ENCODE data around the gene ZBTB39.
"Not testable (repeated sequence)": the region's sequence is repeated elsewhere in the genome, so short reads cannot be mapped to it uniquely, and the experiment has no call there.

Gene ZBTB39, protein sequence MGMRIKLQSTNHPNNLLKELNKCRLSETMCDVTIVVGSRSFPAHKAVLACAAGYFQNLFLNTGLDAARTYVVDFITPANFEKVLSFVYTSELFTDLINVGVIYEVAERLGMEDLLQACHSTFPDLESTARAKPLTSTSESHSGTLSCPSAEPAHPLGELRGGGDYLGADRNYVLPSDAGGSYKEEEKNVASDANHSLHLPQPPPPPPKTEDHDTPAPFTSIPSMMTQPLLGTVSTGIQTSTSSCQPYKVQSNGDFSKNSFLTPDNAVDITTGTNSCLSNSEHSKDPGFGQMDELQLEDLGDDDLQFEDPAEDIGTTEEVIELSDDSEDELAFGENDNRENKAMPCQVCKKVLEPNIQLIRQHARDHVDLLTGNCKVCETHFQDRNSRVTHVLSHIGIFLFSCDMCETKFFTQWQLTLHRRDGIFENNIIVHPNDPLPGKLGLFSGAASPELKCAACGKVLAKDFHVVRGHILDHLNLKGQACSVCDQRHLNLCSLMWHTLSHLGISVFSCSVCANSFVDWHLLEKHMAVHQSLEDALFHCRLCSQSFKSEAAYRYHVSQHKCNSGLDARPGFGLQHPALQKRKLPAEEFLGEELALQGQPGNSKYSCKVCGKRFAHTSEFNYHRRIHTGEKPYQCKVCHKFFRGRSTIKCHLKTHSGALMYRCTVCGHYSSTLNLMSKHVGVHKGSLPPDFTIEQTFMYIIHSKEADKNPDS

DNA sequence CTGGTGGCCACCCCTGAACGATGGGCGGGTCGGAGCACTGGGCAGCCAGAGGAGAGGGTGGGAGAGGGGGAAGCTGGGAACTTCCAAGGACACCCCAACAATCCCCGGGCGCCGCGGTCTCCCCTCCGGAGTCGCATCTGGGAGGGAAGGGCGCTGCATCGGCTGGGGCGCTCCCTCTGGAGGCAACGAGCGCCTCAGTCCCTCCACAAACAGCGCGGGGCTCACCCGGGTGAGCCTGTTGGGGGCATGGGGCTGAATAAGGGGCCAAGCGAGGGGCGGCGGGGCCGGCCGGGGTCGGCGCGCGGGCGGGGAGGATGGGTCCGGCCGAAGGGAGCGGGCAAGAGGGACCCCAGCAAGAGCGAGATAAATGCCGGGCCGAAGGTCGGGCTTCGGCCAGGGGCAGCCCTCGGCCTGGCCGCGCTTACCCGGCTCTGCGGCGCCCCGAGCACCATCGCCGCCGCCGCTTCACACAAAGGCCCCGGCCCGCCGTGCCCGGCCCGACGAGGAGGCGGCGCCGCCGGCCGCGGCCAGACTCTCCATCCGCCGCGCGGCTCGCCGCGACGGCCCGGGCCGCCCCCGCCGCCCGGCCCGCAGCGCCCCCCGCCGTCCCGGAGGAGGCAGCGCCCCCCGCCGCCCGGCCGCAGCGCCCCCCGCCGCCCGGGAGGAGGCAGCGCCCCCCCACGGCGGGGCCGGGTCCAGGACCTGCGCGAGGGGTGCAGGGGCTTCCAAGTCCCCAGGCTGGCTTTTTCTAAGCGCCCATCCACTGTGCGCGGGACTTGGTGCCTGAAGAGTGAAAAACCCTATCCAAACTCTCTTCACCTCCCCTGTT, at the start of gene ZBTB39:
TSS of gene ZBTB39 (minus strand) at position 567 of the 829 bp plus-strand sequence. CDS start 1,629 bp downstream, outside the sequence.
- Histone ChIP-seq H3K9me3 (ENCODE audit: control insufficient read depth, insufficient read depth, low read length) (no peaks in the 10 kb centered on the region), H3K36me3 (ENCODE audit: insufficient read depth, low read length) (peaks cover 9% of the 10 kb centered on the region), H3K9ac (ENCODE audit: low read depth, low read length) (peak within 1 kb of the TSS; percentile 85), H3K4me1 (ENCODE audit: insufficient read depth, low read length) (peaks cover 19% of the 10 kb centered on the region)

DNA sequence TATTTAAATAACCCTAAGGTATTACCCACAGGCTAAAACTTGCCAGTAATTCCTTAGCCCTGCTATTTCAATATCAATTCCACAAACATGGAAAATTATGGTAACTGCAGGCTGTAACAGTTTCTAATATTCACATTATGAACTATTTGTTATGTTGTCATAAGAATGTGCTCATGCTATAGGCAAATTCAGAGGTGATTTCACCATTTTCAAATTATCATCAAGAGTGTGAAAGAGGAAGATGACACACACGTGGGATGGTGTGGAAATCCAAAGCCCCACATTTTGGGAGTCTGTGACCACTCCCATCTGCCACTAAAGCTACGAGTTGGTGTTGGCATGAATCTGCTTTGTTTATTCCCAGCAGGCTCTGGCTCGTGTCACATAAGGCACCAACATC, 49.5 kb upstream of the ZBTB39 start:
- H3K4me1 ChIP-seq (ENCODE audit: insufficient read depth, low read length) = no peaks in the 10 kb centered on the region
- H3K36me3 ChIP-seq (ENCODE audit: insufficient read depth, low read length) = peaks cover 38% of the 10 kb centered on the region
- H3K9me3 ChIP-seq (ENCODE audit: control insufficient read depth, insufficient read depth, low read length) = no peaks in the 10 kb centered on the region
- no peak overlapping the region for H3K9ac ChIP-seq (ENCODE audit: low read depth, low read length)

DNA sequence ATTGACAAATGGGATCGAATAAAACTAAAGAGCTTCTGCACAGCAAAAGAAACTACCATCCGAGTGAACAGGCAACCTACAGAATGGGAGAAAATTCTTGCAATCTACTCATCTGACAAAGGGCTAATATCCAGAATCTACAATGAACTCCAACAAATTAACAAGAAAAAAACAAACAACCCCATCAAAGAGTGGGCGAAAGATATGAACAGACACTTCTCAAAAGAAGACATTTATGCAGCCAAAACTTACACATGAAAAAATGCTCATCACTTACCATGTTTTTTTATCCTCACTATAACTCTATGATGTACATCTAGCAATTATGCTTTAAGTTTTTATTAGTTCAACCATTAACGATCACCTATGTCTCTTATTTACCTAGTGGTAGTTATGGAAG, 47.6 kb upstream of the ZBTB39 start:
- H3K9ac ChIP-seq (ENCODE audit: low read depth, low read length); H3K4me1 ChIP-seq (ENCODE audit: insufficient read depth, low read length); H3K9me3 ChIP-seq (ENCODE audit: control insufficient read depth, insufficient read depth, low read length): not testable (repeated sequence)
- peaks cover 20% of the 10 kb centered on the region for H3K36me3 ChIP-seq (ENCODE audit: insufficient read depth, low read length)

DNA sequence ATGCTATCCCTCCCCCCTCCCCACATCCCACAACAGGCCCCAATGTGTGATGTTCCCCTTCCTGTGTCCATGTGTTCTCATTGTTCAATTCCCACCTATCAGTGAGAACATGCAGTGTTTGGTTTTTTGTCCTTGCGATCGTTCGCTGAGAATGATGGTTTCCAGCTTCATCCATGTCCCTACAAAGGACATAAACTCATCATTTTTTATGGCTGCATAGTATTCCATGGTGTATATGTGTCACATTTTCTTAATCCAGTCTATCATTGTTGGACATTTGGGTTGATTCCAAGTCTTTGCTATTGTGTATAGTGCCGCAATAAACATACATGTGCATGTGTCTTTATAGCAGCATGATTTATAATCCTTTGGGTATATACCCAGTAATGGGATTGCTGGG, 46.8 kb upstream of the ZBTB39 start:
- not testable (repeated sequence) for H3K9ac ChIP-seq (ENCODE audit: low read depth, low read length); H3K9me3 ChIP-seq (ENCODE audit: control insufficient read depth, insufficient read depth, low read length); H3K4me1 ChIP-seq (ENCODE audit: insufficient read depth, low read length)
- peaks cover 13% of the 10 kb centered on the region for H3K36me3 ChIP-seq (ENCODE audit: insufficient read depth, low read length)

DNA sequence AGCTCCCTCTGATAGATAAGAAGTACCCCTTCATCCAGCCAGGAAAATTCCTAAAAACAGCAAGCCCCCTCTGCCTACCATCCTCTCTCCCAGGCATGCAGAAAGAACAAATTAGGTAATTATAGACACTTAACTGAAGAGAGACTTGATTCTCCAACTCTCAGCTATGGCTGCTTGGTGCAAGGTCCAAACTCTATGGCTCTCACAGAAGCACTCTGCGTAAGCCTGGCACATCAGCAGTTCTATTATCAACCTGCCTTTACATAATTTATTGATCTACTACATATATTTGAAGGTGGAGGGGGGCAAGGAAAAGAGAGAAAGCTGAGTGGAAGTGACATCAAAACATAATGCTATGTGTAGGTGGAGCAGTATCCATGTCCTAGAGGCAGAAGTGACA, 44.7 kb upstream of the ZBTB39 start:
- H3K9ac ChIP-seq (ENCODE audit: low read depth, low read length) = no peak overlapping the region
- H3K9me3 ChIP-seq (ENCODE audit: control insufficient read depth, insufficient read depth, low read length) = no peaks in the 10 kb centered on the region
- no peaks in the 10 kb centered on the region for H3K4me1 ChIP-seq (ENCODE audit: insufficient read depth, low read length)
- H3K36me3 ChIP-seq (ENCODE audit: insufficient read depth, low read length) = no peaks in the 10 kb centered on the region

DNA sequence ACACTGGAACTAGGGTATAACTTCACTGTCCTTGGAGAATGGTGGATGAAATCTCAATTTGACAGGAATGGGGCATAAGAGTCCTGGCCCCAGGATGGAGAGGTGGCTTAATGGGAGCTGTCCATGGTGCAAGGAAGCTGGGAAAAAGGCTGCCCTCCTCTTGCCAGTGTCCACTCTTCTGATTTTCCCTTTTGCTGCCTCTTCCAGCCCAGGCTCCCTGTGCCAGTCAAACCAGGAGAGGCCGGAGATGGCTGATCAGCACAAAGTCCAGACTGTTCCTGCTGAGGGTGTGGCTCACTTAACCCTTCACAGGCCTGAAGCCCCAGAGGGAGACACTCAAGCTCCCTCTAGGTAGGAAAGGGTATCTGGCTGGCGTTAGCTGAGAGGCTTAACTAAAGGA, 43.5 kb upstream of the ZBTB39 start, which contains the start of gene MYO1A:
TSS of gene MYO1A (minus strand) at position 240 of the 400 bp plus-strand sequence. CDS start 1,806 bp downstream, outside the sequence.
- Histone ChIP-seq H3K4me1 (ENCODE audit: insufficient read depth, low read length) (no peaks in the 10 kb centered on the region), H3K9me3 (ENCODE audit: control insufficient read depth, insufficient read depth, low read length) (no peaks in the 10 kb centered on the region), H3K9ac (ENCODE audit: low read depth, low read length) (no peak within 1 kb of the TSS), H3K36me3 (ENCODE audit: insufficient read depth, low read length) (no peaks in the 10 kb centered on the region)

DNA sequence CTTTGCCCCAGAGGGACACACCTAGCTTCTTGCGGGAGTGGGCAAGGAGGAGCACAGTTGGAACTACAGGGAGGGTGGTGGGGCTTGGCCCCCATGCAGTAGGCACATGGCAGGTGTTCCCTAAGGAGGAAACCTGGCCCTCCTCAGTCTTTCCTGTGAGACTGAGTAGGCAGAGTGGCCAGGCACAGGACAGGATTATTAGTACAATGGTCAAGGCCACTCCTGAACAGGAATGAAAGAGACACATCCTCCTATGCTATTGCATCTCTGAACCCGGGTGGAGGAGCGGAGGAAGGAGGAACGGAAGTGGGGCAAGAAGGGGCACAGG, 42.7 kb upstream of the ZBTB39 start:
- no peaks in the 10 kb centered on the region for H3K36me3 ChIP-seq (ENCODE audit: insufficient read depth, low read length)

DNA sequence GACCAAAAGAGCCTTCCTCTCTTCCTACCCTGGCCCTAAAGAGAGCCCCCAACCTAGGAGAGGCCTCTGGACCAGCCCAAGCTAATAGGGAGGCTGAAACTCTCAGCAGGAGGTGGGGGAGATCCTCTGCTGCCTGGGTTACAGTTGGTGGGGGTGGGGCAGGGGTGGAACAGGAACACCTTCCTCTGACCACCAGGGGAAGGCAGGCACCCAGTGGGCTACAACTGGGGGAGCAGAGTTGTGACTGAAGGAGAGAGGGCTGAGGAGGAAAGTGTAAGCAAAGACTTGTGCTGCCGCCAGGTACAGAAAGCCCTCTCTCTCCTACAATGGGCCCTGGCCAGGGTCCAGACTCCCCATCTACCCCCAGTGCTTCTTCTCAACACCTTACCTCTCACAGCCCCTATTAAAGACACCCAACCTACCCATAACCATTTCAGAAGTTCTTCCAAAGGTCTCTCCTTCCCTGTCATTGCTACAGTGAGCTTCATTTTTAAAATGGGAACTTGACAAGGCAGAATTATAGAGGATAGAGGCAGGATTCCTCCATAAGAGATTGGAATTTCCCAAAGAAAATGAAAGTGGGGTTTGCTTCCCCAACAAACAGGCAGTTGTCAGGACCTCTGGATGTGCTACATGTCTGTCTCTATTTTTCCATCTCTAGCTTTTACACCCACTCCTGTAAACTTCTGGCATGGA, 42.2 kb upstream of the ZBTB39 start:
- Histone ChIP-seq H3K9ac (ENCODE audit: low read depth, low read length) (no peak overlapping the region), H3K4me1 (ENCODE audit: insufficient read depth, low read length) (no peaks in the 10 kb centered on the region), H3K9me3 (ENCODE audit: control insufficient read depth, insufficient read depth, low read length) (no peaks in the 10 kb centered on the region), H3K36me3 (ENCODE audit: insufficient read depth, low read length) (no peaks in the 10 kb centered on the region)

More for the DNA sequence above, 42.7 kb upstream of the ZBTB39 start:
- Histone ChIP-seq H3K9me3 (ENCODE audit: control insufficient read depth, insufficient read depth, low read length) (no peaks in the 10 kb centered on the region), H3K9ac (ENCODE audit: low read depth, low read length) (no peak overlapping the region), H3K4me1 (ENCODE audit: insufficient read depth, low read length) (no peaks in the 10 kb centered on the region)

DNA sequence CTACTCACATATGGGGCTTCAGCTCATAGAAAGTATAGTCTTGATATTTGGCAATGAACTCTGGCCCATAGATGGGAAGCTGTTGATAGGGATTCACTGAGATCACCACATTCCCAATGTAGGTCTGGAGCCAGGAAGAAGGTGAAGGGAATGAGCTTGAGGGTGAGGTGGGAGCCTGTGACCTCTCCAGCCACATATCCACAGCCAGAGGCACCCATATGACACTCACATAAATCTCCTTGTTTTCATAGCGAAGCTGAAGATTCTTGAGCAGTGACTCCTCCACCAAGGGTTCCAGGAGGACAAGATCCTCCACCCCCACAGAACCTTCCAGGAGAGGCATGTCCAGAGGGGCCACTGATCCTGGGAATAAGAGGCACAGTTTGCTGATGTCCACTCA, 41.6 kb upstream of the ZBTB39 start:
- no peaks in the 10 kb centered on the region for H3K36me3 ChIP-seq (ENCODE audit: insufficient read depth, low read length)
- no peaks in the 10 kb centered on the region for H3K9me3 ChIP-seq (ENCODE audit: control insufficient read depth, insufficient read depth, low read length)
- H3K4me1 ChIP-seq (ENCODE audit: insufficient read depth, low read length) = no peaks in the 10 kb centered on the region
- no peak overlapping the region for H3K9ac ChIP-seq (ENCODE audit: low read depth, low read length)

DNA sequence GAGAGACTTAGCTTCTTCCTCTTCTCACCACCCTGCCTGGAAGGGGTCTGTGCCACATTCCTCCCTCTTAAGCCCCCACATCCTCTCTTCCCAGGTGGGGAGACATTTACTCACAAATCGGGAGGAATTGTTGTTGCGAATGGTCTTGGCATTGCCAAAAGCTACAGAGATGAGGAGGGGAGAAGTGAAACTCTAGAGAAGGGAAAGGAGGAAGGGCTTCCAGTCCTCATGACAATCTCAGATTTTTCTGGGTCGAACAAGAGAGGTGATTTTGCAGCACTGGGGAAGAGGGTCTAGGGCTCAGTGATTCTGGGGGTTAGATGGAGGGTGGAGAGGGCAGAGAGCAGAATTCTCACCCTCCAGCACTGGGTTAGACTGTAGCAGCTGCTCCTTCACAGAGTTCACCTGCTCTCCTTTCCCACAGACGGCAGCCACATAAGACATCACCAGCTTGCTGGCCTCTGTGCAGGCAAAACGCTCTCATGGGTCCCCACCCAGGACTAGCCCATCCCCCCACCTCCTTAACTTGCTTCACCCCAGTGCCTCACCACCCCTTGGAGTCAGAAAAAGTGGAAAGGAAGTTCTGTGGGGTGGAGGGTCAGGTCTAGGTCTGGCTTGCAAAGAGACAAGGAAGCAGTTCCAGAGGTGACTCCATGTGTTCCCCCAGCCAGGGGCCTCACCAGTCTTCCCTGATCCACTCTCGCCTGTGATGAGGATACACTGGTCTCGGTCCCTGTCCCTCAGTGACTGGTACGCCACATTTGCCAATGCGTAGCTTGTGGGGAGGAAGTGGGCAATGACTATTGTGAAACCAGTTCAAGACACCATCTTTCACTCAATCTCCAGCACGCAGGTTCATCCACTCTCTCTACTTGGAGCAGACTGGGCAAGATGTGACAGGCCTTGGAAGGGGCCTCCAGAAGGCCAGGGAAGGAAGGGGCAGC, 40.9 kb upstream of the ZBTB39 start:
- Histone ChIP-seq H3K4me1 (ENCODE audit: insufficient read depth, low read length) (no peaks in the 10 kb centered on the region), H3K36me3 (ENCODE audit: insufficient read depth, low read length) (no peaks in the 10 kb centered on the region), H3K9me3 (ENCODE audit: control insufficient read depth, insufficient read depth, low read length) (no peaks in the 10 kb centered on the region), H3K9ac (ENCODE audit: low read depth, low read length) (no peak overlapping the region)

DNA sequence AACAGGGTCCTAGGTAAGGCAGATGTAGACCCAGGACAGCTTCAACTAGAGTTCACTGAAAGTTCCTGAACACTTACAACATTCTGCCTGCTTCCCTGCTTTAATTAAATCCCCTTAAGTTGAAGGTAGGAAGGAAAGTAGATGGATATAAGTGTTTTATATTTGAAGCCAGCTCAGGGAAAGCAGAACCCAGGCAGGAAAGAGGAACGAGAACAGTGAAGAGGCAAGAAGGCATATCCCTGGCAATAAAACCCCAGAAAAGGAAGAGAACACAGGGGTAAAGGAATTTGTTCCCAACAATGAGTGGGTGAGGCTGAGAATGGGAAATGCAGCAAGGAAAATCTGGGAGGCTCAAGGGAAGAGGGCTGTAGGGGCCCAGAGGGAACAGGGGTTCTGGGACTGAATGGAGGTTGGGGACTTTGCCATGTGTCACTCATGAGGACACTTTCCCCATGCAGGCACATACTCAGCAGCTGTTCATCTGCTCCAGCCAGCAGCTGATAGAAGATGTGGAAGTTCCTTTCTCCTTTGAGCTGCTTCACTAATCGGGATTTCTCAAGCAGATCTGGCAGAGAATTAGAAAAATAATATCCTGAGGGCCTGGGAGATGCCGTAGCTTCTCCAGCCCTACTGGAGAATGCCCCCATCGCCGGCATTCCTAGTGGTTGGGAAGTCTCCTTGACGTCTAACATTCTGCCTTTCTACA, 39.9 kb upstream of the ZBTB39 start:
- H3K36me3 ChIP-seq (ENCODE audit: insufficient read depth, low read length) = no peaks in the 10 kb centered on the region
- no peaks in the 10 kb centered on the region for H3K9me3 ChIP-seq (ENCODE audit: control insufficient read depth, insufficient read depth, low read length)
- H3K4me1 ChIP-seq (ENCODE audit: insufficient read depth, low read length) = no peaks in the 10 kb centered on the region
- H3K9ac ChIP-seq (ENCODE audit: low read depth, low read length) = no peak overlapping the region

DNA sequence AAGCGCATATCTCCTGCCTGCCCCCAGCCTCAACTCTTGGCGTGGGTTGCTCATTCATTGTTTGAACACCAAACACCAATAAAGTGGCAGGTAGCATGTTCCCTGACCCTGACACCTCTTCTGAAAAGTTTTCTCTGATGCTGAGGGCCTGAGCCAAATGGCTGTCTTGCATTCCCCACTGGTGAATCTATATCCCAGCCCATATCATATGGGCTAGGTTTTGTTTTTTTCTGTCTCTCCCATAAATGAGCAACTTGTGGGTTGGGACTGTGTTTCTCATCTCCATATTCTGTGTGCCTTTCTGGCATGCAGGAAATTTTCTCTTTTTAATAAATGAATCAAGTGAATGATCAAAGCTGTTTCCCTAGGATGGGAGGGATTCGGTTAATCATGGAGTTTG, 38.5 kb upstream of the ZBTB39 start:
- Histone ChIP-seq H3K9me3 (ENCODE audit: control insufficient read depth, insufficient read depth, low read length) (no peaks in the 10 kb centered on the region), H3K4me1 (ENCODE audit: insufficient read depth, low read length) (no peaks in the 10 kb centered on the region), H3K36me3 (ENCODE audit: insufficient read depth, low read length) (no peaks in the 10 kb centered on the region), H3K9ac (ENCODE audit: low read depth, low read length) (no peak overlapping the region)

DNA sequence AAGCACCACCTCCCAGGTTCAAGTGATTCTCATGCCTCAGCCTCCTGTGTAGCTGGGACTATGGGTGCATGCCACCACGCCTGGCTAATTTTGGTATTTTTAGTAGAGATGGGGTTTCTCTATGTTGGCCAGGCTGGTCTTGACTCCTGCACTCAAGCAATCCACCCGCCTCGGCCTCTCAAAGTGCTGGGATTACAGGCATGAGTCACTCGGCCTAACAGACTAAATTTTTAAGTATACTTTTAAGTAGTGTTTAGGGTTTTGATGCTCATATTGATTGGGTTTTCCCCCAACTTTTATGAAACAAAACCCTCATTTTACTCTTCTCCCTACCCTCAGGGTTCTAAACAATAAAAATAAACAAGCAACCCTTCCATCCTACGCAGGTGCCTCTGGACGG, 38.1 kb upstream of the ZBTB39 start:
- no peaks in the 10 kb centered on the region for H3K4me1 ChIP-seq (ENCODE audit: insufficient read depth, low read length)
- H3K36me3 ChIP-seq (ENCODE audit: insufficient read depth, low read length) = no peaks in the 10 kb centered on the region
- H3K9ac ChIP-seq (ENCODE audit: low read depth, low read length) = no peak overlapping the region
- no peaks in the 10 kb centered on the region for H3K9me3 ChIP-seq (ENCODE audit: control insufficient read depth, insufficient read depth, low read length)

All from ES-I3 (cell line).